HG02943 (cell line): ENCODE results near the gene LIPG.

Experiments
- ATAC-seq: cut with Tn5 transposase; IDR thresholded peaks from one replicate; pipeline ENCODE4 v1.9.1; 2021; ENCODE audit warnings: mild to moderate bottlenecking, low read depth, moderate library complexity; ENCODE audit not compliant: unreplicated experiment

The LIPG gene

DNA sequence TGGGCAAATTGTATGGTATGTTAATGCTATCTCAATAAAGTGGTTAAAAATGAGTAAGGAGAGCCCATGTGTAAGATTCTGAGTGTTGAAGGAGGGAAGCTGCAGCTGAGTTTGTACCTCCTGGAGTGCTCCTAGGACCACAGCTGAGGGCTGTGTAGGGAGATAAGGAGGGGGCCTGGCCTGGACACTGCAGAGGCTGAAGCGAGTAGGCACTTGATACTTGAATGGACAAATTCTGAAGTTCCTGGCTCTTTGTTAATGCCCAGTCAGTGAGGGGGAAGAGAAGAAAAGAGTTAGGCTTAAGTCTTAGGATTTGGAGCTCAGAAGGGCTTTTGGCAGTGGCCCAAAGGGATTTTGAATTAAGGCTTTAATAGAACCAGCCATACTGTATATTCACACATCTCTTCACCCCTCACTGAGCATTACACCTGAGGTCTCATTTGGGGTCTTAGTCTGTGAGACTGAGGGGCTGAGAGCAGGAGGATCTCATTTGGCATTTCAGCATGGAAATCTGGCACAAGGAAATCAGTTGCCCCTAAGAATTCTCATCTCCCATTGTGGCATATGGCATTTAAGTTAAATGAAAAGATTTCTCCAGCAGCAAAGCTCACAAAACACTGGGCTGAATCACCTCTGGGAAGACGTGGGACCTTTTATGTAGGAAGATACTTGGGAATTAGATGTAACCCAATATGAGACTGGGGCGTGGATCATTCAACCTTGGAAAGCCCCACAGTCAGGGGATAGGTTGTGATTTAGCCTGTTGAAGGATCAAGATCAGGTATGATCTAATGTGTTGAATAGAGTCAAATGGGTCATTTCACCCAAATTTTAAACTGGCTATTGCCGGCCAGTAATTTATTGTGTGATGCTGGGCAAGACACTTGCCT, 46.8 kb downstream of the LIPG start:
- ATAC-seq = no peak

DNA sequence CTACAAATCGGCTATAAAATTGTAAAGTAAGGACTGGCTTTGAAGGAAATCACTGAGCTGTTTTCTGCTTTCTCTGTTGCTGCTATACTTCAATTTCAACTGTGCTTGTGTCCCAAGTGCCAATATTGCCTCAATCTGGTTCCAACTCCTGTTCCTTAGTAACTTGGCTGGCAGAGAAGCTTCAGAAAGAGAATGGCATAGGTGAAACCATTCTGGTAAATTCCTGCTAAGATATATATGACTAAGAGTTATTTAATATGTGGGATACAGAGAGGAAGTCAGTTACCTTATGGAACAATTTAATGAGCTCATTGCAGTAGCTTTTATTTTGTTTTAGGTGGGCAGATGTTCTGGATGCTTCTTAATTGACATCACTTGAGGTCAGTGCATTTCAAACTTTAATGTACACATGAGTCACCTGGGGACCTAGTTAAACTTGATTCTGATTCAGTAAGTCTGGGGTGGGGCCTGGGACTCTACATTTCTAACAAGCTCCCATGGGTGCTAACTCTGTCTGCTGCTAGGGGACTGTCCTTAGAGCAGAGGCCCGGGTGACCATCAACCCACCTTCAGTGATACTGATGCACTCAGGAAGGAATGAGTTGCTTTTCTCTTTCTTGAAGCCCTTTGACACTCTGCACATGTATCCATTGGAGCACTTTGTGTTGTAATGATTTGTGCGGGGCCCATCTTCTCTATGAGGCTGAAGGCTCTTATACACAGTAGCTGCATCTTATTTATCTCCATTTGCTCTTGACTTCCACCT, 47.6 kb downstream of the LIPG start:
- ATAC-seq = no peak

GRCh38 chr18:49610022-49610445, 48.2 kb downstream of the LIPG start:
- no peak for ATAC-seq

- no peak for ATAC-seq
These were observed 49.5 kb downstream of the LIPG start for GRCh38 chr18:49611316-49611715.

DNA sequence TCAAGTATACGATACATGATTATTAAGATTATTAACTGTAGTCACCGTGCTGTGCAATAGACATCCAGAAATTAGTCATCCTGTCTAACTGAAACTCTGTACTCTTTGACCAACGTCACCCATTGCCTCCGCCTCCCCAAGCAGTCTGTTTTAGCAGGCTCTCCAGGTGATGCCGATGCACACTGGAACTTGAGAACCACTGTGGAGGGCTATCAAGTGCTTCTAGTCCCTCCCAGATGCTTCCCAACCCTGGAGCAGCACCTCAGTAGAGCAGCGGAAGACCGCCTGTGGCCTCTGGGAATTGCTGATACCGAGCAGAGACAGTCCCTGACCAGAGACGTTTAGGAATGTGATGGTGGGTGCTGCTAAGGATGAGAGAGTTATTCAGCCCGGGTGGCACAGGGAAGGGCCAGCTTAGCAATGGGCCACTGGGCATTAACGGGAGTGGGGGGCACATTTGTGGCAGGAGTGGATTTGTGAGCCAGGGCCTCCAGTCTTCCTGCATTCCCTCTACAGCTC, 50.7 kb downstream of the LIPG start:
- ATAC-seq = peak; percentile 70

DNA sequence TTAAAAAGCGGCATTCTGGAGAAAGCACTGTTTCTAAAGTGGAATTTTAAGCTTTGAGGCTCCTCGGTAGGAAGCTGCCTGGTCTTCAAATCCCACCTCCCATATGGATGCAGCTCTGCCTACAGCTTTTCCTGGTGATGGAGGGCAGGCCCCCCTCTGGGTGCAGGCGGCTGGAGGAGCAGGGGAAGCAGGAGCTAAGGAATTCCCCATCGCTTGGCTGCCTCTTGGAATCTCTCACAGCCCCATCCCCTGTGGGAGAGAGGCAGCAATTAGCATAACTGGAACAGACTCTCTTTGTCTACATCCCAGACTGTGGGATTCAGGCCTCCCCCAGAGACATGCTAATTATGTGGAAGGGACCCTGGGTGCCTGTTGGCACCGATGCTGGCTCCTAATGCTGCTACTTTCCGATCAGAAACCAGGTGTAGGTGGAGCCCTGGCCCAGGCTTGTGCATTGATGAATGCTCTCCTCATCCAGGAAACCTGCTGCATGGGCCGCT, 51.3 kb downstream of the LIPG start:
- ATAC-seq = no peak

DNA sequence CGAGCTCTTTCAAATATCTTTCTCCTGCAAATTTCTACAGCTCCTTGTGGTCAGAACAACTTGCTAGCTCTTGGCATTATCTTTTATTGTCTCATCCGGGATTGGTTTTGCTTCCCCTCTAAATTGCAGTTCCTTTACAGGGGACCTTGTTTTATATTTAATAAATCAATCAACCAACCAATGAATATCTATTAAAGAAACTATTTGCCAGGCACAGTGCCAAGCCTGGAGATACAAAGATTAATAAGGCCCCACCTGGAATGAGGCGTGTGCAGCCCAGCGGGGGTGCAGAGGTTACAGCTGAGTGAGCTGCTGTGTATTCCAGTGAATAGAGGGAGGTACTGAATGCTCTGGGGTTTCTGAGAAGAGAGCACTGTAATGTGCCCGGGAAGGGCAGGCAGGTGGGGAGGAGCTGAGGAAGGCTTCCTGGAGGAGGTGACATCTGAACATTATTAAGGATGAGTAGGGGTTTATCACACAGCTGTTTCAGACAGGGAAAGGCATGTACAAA, 51.8 kb downstream of the LIPG start:
- no peak for ATAC-seq

DNA sequence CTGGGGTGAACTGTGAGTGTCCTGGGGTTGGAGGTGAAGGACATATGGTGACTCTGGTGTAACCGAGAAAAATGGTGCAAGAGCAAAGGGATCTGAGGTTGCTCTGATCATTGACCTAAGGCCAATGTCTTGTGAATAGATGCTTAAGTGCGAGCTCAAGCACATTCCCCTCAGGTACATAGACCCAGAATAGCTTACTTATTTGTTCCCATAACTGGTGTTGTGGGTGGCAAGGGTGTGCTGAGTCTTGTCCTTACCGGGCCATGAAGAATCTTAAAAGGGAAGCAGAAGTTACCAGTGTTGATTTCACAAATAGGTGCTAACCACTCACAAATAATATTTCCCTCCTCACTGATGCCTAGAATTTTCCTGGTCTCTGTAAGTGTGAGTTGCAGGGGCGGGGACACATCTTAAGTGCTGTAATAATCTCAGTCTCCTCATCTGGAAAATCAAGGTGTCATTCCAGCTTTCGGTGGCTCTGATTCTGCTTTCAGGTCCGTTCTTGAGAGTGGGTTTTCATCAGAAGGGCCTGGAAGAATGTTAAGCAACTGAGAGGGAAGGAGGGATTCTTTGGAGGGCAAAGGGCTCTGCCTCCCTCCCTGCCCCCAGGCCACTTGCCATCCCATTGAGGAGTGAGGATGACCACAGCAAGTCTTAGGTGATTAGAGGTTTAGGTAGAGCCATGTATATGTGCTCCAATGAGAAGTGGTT, 54.9 kb downstream of the LIPG start:
- no peak for ATAC-seq

- ATAC-seq = no peak
These were observed 55.5 kb downstream of the LIPG start for GRCh38 chr18:49617329-49617695.

DNA sequence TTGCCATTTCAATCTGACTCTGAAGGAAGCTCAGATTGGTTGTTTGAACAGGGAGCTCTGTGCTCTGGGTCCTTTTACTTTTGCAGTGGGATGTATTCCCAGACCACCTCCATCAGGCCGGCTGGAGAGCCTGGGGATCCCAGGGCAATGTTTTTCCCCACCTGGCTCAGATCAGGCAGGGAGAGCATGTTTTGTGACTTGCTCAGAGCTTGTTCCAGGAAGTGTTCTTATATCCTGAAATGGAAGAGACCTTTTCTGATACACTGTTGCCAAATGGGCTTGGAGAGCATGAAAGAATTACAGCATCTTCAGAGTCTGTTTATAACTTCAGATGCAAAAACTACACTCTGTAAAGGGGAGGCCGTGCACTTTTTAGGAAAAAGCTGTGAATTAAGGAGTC, 56.0 kb downstream of the LIPG start:
- ATAC-seq = no peak

DNA sequence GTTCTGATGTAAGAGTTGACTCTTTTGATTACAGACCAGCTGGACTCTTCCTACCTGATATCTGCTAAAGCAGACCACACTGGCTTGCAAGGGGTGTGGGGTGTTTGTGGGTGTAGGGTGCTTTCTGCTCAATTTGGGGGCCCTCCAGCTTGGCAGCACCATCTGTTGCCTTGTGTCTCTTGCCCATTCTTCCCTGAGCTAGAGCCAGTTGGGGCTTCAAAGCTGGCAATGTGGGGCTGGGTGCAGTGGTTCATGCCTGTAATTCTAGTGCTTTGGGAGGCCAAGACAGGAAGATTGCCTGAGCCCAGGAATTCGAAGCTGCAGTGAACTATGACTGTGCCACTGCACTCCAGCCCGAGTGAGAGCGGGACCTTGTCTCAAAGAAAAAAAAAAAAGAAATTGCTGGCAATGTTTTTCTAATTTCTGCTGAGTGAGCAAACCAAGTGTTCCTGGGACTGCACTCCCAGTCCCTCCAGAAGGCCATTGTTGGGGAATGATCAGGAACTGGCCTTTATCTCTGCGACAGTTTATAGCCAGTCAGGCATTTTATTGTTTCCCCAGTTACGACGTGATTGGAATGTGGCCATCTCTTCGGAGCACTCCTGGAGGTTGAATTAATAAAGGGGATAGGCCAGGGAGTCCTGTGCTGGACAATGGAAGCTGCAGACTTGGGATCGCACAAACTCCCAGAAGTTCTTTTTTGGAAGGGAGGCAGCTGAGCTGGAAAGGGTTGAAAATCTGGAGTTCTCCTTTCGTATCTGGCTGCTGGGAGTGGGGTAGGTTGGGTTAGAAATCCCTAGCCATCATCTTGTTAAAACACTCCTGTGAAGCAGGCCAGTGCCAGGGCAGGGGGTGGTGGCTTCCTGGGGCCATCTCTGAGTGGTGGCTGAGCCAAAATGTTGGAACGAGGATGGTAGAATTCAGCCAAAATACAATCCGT, 57.2 kb downstream of the LIPG start:
- ATAC-seq = no peak

DNA sequence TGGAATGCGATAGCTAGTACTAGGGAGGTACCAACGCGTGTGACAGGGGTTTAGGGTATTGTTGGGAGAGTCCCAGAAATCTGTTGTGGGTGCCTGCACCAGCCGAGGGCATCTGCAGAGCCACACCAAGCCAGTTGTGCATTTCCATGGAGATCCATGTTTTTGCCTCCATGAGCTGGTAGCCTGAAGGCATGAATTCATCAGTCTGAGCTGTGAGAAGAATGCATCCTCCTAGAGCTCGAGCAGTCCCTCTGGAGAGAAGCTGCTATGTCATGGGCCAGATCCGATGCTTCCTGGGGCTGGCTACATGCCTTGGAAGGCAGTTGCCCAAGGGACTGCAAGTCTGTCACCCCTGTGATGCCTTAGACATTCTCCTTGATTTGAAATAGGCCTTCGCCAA, 57.9 kb downstream of the LIPG start:
- ATAC-seq = no peak

- ATAC-seq = no peak
These were observed 59.4 kb downstream of the LIPG start for GRCh38 chr18:49621301-49621700.

- no peak for ATAC-seq
These were observed 60.0 kb downstream of the LIPG start for GRCh38 chr18:49621717-49622351.

GRCh38 chr18:49623571-49623970, 61.7 kb downstream of the LIPG start:
- no peak for ATAC-seq

DNA sequence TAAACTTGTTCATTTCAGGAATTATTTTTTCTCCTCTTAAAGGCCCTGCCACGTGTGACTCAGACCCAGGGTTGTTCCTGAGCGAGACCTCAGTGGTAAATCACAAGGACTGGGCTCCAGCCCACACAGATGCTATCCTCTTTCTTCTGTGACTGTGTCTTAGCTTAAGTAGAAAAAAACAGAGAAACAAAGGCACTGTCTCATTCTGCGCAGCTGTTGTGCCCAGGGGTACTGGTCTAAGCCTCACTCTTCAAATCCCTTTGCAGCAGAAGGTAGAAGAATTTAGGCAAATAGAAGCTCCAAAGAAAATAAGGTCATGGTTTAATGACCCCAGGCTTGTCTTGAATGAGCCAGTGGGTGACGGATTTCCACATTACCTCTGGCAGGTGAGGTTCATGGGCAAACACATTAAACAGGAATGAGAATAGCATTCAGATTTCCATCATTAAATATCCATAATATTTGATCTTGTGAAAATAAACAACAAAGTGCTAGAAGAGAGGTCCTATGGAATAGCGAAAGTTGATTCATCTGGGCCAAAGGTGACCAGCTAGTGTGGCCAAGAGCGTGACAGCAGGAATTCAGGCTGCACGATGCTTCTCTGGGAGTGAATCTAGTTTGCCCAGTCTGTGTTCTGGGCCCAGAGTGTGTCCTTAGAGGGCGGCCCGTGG, 63.3 kb downstream of the LIPG start:
- no peak for ATAC-seq

DNA sequence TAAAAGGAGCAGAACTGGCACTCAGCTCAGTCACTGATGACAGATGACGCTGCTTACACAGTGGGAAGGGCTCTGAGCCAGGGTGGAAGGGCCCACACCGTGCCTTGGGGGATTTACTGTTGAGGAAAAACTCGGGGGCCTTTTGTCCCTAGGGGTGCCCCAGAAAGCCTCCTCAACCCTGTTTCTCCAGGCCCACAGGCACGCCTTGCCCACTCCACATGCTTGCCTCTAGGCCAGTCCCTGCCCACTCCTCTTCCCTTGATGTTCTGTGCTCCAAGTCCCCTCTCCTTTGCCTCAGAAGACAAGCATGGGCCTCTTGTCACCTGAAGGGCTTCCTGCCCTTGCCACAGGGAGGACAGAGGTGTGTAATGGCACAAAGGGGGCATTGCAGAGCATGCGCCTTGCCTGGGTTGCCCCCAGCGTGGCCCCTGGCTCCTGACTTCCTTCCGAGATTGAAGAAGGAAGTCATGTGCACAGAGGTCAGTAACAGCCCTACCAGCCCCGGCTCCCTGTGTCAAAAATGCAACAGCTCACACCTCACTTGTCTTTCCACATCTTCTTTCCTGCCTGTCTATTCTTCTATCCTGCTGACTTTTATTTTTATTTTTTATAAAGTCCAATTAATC, 65.1 kb downstream of the LIPG start:
- ATAC-seq = no peak

DNA sequence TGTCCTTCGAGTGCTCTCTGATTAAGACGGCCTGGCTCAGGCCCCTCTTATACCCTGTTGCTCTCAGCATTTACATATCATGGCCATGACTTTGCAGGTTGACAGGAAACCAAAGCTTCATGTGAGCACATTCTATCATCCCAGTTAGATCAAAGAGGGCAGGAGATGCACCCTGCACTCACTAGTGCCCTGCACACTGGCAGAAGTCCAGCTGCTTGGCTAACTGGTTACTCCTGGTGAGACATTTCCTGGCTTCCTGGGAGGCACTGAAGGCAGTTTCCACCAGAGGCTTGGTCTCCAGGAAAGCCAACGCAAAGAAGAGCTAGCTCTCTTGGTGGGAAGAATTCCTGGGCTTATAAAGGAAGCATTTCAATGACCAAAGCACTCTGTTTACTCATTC, 66.3 kb downstream of the LIPG start:
- no peak for ATAC-seq
